H9 (cell line): ENCODE results near the gene FOXK1. TPM values are rescaled to one million over a fixed set of nuclear protein-coding genes. Genes with fewer than 3 reads are reported as not detected.

ENCODE experiments used
- DNase-seq: peaks from one replicate; pipeline ENCODE4 v3.0.0-alpha.2; 2017
- H2AFZ ChIP-seq: one replicate; pipeline ENCODE4 v1.6.1; 2013; ENCODE audit warnings: mild to moderate bottlenecking, low read length, control low read depth, moderate library complexity
- H2AK5ac ChIP-seq: 2 replicates; pipeline ENCODE4 v1.6.1; 2013; ENCODE audit warnings: low read length, control low read depth, mixed read lengths; ENCODE audit not compliant: insufficient read length
- H2BK120ac ChIP-seq: one replicate; pipeline ENCODE4 v1.6.1; 2013; ENCODE audit warnings: low read depth, mild to moderate bottlenecking, low read length, control low read depth, inconsistent platforms; ENCODE audit not compliant: poor library complexity, severe bottlenecking
- H2BK12ac ChIP-seq: 2 replicates; pipeline ENCODE4 v1.6.1; 2013; ENCODE audit warnings: low read length, control low read depth, mixed read lengths, low read depth; ENCODE audit not compliant: insufficient read length
- H2BK15ac ChIP-seq: 2 replicates; pipeline ENCODE4 v1.6.1; 2013; ENCODE audit warnings: low read depth, low read length, control low read depth
- H2BK20ac ChIP-seq: one replicate; pipeline ENCODE4 v1.6.1; 2013; ENCODE audit warnings: low read depth, mild to moderate bottlenecking, low read length, control low read depth, inconsistent platforms; ENCODE audit not compliant: poor library complexity, severe bottlenecking
- H2BK5ac ChIP-seq: 2 replicates; pipeline ENCODE4 v1.6.1; 2013; ENCODE audit warnings: low read length, control low read depth, mixed read lengths; ENCODE audit not compliant: insufficient read length
- H3K14ac ChIP-seq: 2 replicates; pipeline ENCODE4 v1.6.1; 2013; ENCODE audit warnings: low read length, control low read depth; ENCODE audit not compliant: insufficient read depth
- H3K18ac ChIP-seq: 2 replicates; pipeline ENCODE4 v1.6.1; 2013; ENCODE audit warnings: low read depth, mild to moderate bottlenecking, mixed read lengths, low read length, control low read depth; ENCODE audit not compliant: insufficient read length
- H3K23ac ChIP-seq: 2 replicates; pipeline ENCODE4 v1.6.1; 2013; ENCODE audit warnings: low read length, control low read depth, mixed read lengths, low read depth; ENCODE audit not compliant: insufficient read length
- H3K23me2 ChIP-seq: 2 replicates; pipeline ENCODE4 v1.6.1; 2013; ENCODE audit warnings: low read depth, mild to moderate bottlenecking, mixed read lengths, low read length, control low read depth; ENCODE audit not compliant: insufficient read length, poor library complexity, severe bottlenecking
- H3K27ac ChIP-seq: 2 replicates; pipeline ENCODE4 v1.5.1; 2013; ENCODE audit warnings: low read length, control low read depth, mixed read lengths, low read depth; ENCODE audit not compliant: insufficient read length
- H3K27me3 ChIP-seq: 2 replicates; pipeline ENCODE4 v1.6.1; 2013; ENCODE audit warnings: low read length, control low read depth, inconsistent platforms; ENCODE audit not compliant: insufficient read depth
- H3K4ac ChIP-seq: 2 replicates; pipeline ENCODE4 v1.6.1; 2013; ENCODE audit warnings: low read depth, mild to moderate bottlenecking, control low read depth, inconsistent platforms, low read length, moderate library complexity
- H3K4me1 ChIP-seq: 2 replicates; pipeline ENCODE4 v1.6.1; 2013; ENCODE audit warnings: low read length, control low read depth, inconsistent platforms; ENCODE audit not compliant: insufficient read depth
- H3K4me2 ChIP-seq: 2 replicates; pipeline ENCODE4 v1.6.1; 2013; ENCODE audit warnings: low read length, control low read depth, mixed read lengths; ENCODE audit not compliant: insufficient read length, insufficient read depth
- H3K56ac ChIP-seq: 2 replicates; pipeline ENCODE4 v1.6.1; 2013; ENCODE audit warnings: low read depth, mild to moderate bottlenecking, mixed read lengths, low read length, control low read depth; ENCODE audit not compliant: insufficient read length
- H3K79me1 ChIP-seq: 2 replicates; pipeline ENCODE4 v1.6.1; 2013; ENCODE audit warnings: low read depth, mild to moderate bottlenecking, moderate library complexity, low read length, control low read depth, inconsistent platforms; ENCODE audit not compliant: insufficient read depth, poor library complexity, severe bottlenecking
- H3K79me2 ChIP-seq: 2 replicates; pipeline ENCODE4 v1.6.1; 2013; ENCODE audit warnings: low read length, control low read depth, inconsistent platforms; ENCODE audit not compliant: insufficient read depth
- H3K9ac ChIP-seq: 2 replicates; pipeline ENCODE4 v1.6.1; 2013; ENCODE audit warnings: low read length, control low read depth, mixed read lengths; ENCODE audit not compliant: insufficient read length; ENCODE audit errors: extremely low read depth
- H3K9me3 ChIP-seq: one replicate; pipeline ENCODE4 v1.6.1; 2013; ENCODE audit warnings: low read depth, low read length, inconsistent platforms; ENCODE audit not compliant: control insufficient read depth
- H3T11ph ChIP-seq: one replicate; pipeline ENCODE4 v1.6.1; 2013; ENCODE audit warnings: mild to moderate bottlenecking, low read length, control low read depth, inconsistent platforms
- H4K20me1 ChIP-seq: one replicate; pipeline ENCODE4 v1.6.1; 2013; ENCODE audit not compliant: control insufficient read depth, insufficient read length, insufficient read depth
- H4K5ac ChIP-seq: 2 replicates; pipeline ENCODE4 v1.6.1; 2013; ENCODE audit warnings: low read depth, mild to moderate bottlenecking, mixed read lengths, low read length, control low read depth; ENCODE audit not compliant: insufficient read length
- H4K8ac ChIP-seq: replicated peaks from 2 replicates; pipeline ENCODE4 v1.6.1; 2013; ENCODE audit warnings: low read length, control low read depth, mixed read lengths, low read depth; ENCODE audit not compliant: insufficient read length
- H4K91ac ChIP-seq: 2 replicates; pipeline ENCODE4 v1.6.1; 2013; ENCODE audit warnings: low read depth, mild to moderate bottlenecking, moderate library complexity, mixed read lengths, low read length, control low read depth; ENCODE audit not compliant: insufficient read length
- H3K27ac Mint-ChIP-seq, 3 experiments: 2 replicates in 2 of 3; 3 replicates in 1 of 3; pipeline ENCODE4 v1.8.0; 2020 to 2021; ENCODE audit warnings: mixed read lengths in 3 of 3, mild to moderate bottlenecking in 1 of 3, moderate library complexity in 1 of 3
- H3K27me3 Mint-ChIP-seq: 2 replicates; pipeline ENCODE4 v1.8.0; 2021; ENCODE audit warnings: low read depth, mild to moderate bottlenecking, moderate library complexity, mixed read lengths
- H3K36me3 Mint-ChIP-seq, 3 experiments: 2 replicates in 2 of 3; 3 replicates in 1 of 3; pipeline ENCODE4 v1.8.0; 2020 to 2021; ENCODE audit warnings: low read depth in 3 of 3, mixed read lengths in 3 of 3; ENCODE audit not compliant: insufficient read depth in 1 of 3
- H3K4me1 Mint-ChIP-seq, 2 experiments: 2 replicates each; pipeline ENCODE4 v1.8.0; 2020; ENCODE audit warnings: mixed read lengths in 2 of 2
- H3K4me3 Mint-ChIP-seq, 2 experiments: 2 replicates in 1 of 2; 3 replicates in 1 of 2; pipeline ENCODE4 v1.8.0; 2020 to 2021; ENCODE audit warnings: mild to moderate bottlenecking in 2 of 2, mixed read lengths in 2 of 2, moderate library complexity in 1 of 2
- H3K9me3 Mint-ChIP-seq, 2 experiments: 2 replicates in 1 of 2; 3 replicates in 1 of 2; pipeline ENCODE4 v1.8.0; 2020; ENCODE audit warnings: mild to moderate bottlenecking in 2 of 2, mixed read lengths in 2 of 2, moderate library complexity in 1 of 2
- WGBS: extraction: QIAGEN DNeasy Blood & Tissue Kit; methylation state at CpG from one replicate; pipeline ENCODE4 v1.1.7; 2013; ENCODE audit warnings: missing lambda C conversion rate, low lambda C conversion rate, mixed read lengths; ENCODE audit not compliant: insufficient read length; ENCODE audit errors: extremely low coverage; 5-methylcytosine and 5-hydroxymethylcytosine counted together
- total RNA-seq: library from RNA; stranded (reverse); gene quantifications from 2 replicates; pipeline ENCODE4 v1.2.1, GENCODE V29; 2021
- TF ChIP-seq, protein P1 (sequence below): fragments of 200-600 bp; sonication (generic); conservative IDR thresholded peaks from 3 replicates; pipeline ENCODE4 v1.8.0; 2021; ENCODE audit warnings: antibody characterized with exemption, mild to moderate bottlenecking

FOXK1 gene
- total RNA-seq, 1 experiment from 2014 or later: 14.4 TPM

DNA sequence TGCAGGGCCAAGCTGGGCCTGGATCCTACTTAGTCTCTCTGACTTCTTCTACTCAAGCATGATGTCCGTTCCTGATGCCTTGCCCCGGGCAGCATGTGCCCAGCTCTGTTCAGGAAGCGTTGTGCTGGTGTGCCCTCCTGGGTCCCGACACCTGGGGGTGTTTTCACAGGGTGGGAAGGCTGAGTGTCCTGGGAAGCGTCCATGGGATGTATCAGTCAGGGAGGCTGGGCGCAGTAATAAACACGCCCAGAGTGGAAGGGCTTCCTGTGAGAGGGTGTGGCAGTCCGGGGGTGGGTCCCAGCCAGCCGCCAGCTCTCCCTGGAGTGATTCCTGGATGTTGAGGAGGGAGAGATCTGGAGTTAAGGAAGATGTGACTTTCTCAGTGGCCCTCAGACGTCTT is 29.0 kb downstream of the FOXK1 start:
- WGBS: no CpG with 5 or more reads among the region's 10 CpGs
- Histone ChIP-seq H4K20me1 (no peaks in the 10 kb centered on the region), H2BK15ac (no peak overlapping the region), H3K4ac (no peak overlapping the region), H3K9ac (no peak overlapping the region), H2BK20ac (no peak overlapping the region), H3K23ac (no peak overlapping the region), H3K56ac (no peak overlapping the region), H2BK5ac (no peak overlapping the region), H2AK5ac (no peak overlapping the region), H3K27ac (no peak overlapping the region), H3K23me2 (peaks cover 11% of the 10 kb centered on the region), H4K5ac (no peak overlapping the region), H3K14ac (no peak overlapping the region), H3K9me3 (no peaks in the 10 kb centered on the region), H3K4me2 (no peak overlapping the region), H3K27me3 (peaks cover 37% of the 10 kb centered on the region), H3K18ac (no peak overlapping the region), H3K4me1 (peaks cover 3% of the 10 kb centered on the region; the same call in 1 of the 2 replicates), H2BK12ac (no peak overlapping the region), H2BK120ac (no peak overlapping the region), H3K79me1 (no peaks in the 10 kb centered on the region), H4K8ac (no peak overlapping the region), H4K91ac (no peak overlapping the region), H3K79me2 (no peaks in the 10 kb centered on the region; the same call in 1 of the 2 replicates), H2AFZ (no peak overlapping the region), H3T11ph (no peak overlapping the region)
- Mint-ChIP-seq H3K27ac (no peak overlapping the region; a peak in 1 of 7 replicates), H3K27me3 (peaks cover 100% of the 10 kb centered on the region), H3K36me3 (peaks cover 0 to 7% (median 6%) of the 10 kb centered on the region in 3 experiments; a peak in 5 of 7 replicates), H3K9me3 (no peaks in the 10 kb centered on the region; a peak in 1 of 5 replicates), H3K4me1 (peaks cover 27 to 29% of the 10 kb centered on the region in 2 experiments), H3K4me3 (no peak overlapping the region)
- TF ChIP-seq, protein P1, sequence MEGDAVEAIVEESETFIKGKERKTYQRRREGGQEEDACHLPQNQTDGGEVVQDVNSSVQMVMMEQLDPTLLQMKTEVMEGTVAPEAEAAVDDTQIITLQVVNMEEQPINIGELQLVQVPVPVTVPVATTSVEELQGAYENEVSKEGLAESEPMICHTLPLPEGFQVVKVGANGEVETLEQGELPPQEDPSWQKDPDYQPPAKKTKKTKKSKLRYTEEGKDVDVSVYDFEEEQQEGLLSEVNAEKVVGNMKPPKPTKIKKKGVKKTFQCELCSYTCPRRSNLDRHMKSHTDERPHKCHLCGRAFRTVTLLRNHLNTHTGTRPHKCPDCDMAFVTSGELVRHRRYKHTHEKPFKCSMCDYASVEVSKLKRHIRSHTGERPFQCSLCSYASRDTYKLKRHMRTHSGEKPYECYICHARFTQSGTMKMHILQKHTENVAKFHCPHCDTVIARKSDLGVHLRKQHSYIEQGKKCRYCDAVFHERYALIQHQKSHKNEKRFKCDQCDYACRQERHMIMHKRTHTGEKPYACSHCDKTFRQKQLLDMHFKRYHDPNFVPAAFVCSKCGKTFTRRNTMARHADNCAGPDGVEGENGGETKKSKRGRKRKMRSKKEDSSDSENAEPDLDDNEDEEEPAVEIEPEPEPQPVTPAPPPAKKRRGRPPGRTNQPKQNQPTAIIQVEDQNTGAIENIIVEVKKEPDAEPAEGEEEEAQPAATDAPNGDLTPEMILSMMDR: no peak
- no peak for DNase-seq
